A549 (cell line): ENCODE measurements around the gene MYRIP.

Experiments
- CTCF ChIP-seq: fragments of >200 bp; sonication (Bioruptor Twin); formaldehyde crosslinking; IDR thresholded peaks from 3 replicates; pipeline ENCODE4 v1.5.1; 2016
- EP300 ChIP-seq, 2 experiments: fragments of >200 bp; sonication (Bioruptor Twin); formaldehyde crosslinking; IDR thresholded peaks; 2 replicates in 1 of 2; 3 replicates in 1 of 2; pipeline ENCODE4 v1.6.1; 2016 to 2017
- ZFP36 ChIP-seq: fragments of 450-650 bp; IDR thresholded peaks from 2 replicates; pipeline ENCODE4 v1.6.1; 2014; ENCODE audit warnings: borderline replicate concordance; ENCODE audit not compliant: partially characterized antibody

GRCh38 chr3:39936848-39937247, 127.4 kb downstream of the MYRIP start:
- TF ChIP-seq EP300 (IDR thresholded peaks at IDR 0.05) (no peak), ZFP36 (no peak), CTCF (no peak)
